WI38 (cell line): ENCODE results near the gene SLC41A3.

Source experiments
- H3K4me3 ChIP-seq: 2 replicates; pipeline ENCODE4 v1.5.1; 2011; ENCODE audit warnings: low read depth, mild to moderate bottlenecking, control low read depth, low read length
- CTCF ChIP-seq: IDR thresholded peaks from 2 replicates; pipeline ENCODE4 v1.5.1; 2012; ENCODE audit warnings: low read depth, mild to moderate bottlenecking, control low read depth, low read length

SLC41A3 gene

DNA sequence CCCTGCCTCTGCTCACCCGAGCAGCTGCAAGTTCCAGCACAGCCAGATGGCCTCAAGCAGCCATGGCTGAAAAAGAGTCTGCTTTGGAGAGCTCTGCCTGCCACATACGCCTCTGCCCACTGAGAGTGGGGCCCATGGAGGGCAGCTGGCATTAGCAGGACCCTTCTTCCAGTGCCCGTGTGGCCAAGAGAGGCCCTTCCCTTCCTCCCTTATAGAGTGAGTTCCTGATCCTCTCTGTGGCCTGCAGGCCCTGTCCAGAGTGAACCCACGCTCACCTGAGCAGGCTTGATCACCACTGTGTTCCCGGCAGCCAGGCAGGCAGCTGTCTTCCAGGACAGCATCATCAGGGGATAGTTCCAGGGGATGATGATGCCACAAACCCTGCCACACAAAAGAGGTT is 41.4 kb upstream of the SLC41A3 start:
- no peak for TF ChIP-seq CTCF
- H3K4me3 ChIP-seq, result no peak overlapping the region

DNA sequence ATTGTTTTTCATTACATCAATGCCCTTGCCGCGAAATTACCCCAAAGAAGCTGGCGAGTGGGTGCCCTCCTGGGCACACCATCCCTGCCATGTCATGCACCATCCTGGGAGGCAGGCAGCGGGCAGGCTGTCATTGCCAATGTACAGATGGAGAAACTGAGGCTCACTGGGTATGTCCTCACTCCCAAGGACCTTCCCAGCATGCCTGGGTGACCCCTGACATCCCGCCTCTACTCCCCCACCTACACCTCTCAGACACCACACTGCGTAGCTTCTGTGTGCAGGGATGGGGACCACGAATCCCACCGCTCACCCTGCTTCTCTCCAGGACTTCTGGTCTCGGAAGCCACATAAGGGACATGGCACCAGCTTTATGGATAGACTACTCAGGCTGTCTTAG is 41.0 kb upstream of the SLC41A3 start:
- TF ChIP-seq CTCF, result no peak

GRCh38 chr3:126124148-126124868 is 40.4 kb upstream of the SLC41A3 start:
- no peak overlapping the region for H3K4me3 ChIP-seq
- TF ChIP-seq CTCF, result no peak

More for the DNA sequence above, 41.0 kb upstream of the SLC41A3 start:
- no peak overlapping the region for H3K4me3 ChIP-seq

- TF ChIP-seq CTCF, result no peak
- H3K4me3 ChIP-seq, result no peak overlapping the region
These were observed 37.7 kb upstream of the SLC41A3 start for GRCh38 chr3:126121632-126122031.

DNA sequence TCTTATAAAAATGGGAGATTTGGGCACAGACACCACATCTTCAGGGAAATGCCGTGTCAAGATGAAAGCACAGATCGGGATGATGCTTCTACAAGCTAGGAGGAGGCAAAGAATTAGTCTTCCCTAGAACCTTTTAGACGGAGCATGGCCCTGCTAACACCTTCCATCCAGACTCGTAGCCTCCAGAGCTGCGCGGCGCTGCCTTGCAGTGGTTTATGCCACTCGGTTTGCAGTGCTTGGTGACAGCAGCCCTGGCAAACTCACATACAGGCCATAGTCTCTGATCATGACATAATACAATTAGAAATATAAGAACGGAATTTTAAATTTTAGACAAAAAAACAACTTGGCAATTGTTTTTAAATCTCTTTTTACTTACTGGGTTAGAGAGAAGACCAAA is 37.1 kb upstream of the SLC41A3 start:
- H3K4me3 ChIP-seq, result no peak overlapping the region
- no peak for TF ChIP-seq CTCF

GRCh38 chr3:126119976-126120375 is 36.1 kb upstream of the SLC41A3 start:
- no peak for TF ChIP-seq CTCF

GRCh38 chr3:126119008-126119675 is 35.2 kb upstream of the SLC41A3 start:
- no peak for TF ChIP-seq CTCF
- H3K4me3 ChIP-seq, result no peak overlapping the region

More at GRCh38 chr3:126119976-126120375, 36.1 kb upstream of the SLC41A3 start:
- no peak overlapping the region for H3K4me3 ChIP-seq
